ENCODE measurements around the gene AP1G1. TPM values are rescaled to one million over a fixed set of nuclear protein-coding genes. Genes with fewer than 3 reads are reported as not detected.

Gene AP1G1
- total RNA-seq, 1 donor from 2014 or later: 121 TPM

GRCh38 chr16:71734511-71734910 is 74.1 kb downstream of the AP1G1 start:
- H3K36me3 ChIP-seq (ENCODE audit: insufficient read depth, low read length): peaks cover 58% of the 10 kb centered on the region
- Mint-ChIP-seq H3K27ac (ENCODE audit: unreplicated experiment) (no peak overlapping the region), H3K4me3 (ENCODE audit: unreplicated experiment) (no peak overlapping the region), H3K36me3 (ENCODE audit: low read depth, unreplicated experiment) (peaks cover 25% of the 10 kb centered on the region), H3K4me1 (ENCODE audit: low read depth, unreplicated experiment) (peaks cover 3% of the 10 kb centered on the region), H3K9me3 (ENCODE audit: unreplicated experiment) (no peaks in the 10 kb centered on the region), H3K27me3 (ENCODE audit: low read depth, unreplicated experiment) (no peaks in the 10 kb centered on the region)
- no peak overlapping the region for H3K9ac ChIP-seq (ENCODE audit: low read length)
- no peak overlapping the region for H3K4me2 ChIP-seq (ENCODE audit: low read length)
- TF ChIP-seq, protein P1, sequence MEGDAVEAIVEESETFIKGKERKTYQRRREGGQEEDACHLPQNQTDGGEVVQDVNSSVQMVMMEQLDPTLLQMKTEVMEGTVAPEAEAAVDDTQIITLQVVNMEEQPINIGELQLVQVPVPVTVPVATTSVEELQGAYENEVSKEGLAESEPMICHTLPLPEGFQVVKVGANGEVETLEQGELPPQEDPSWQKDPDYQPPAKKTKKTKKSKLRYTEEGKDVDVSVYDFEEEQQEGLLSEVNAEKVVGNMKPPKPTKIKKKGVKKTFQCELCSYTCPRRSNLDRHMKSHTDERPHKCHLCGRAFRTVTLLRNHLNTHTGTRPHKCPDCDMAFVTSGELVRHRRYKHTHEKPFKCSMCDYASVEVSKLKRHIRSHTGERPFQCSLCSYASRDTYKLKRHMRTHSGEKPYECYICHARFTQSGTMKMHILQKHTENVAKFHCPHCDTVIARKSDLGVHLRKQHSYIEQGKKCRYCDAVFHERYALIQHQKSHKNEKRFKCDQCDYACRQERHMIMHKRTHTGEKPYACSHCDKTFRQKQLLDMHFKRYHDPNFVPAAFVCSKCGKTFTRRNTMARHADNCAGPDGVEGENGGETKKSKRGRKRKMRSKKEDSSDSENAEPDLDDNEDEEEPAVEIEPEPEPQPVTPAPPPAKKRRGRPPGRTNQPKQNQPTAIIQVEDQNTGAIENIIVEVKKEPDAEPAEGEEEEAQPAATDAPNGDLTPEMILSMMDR (IDR thresholded peaks at IDR 0.05; ENCODE audit: insufficient read depth, low read depth, low read length): no peak
- no peak for TF ChIP-seq EZH2 (IDR thresholded peaks at IDR 0.05; ENCODE audit: insufficient read depth, low read length)
- no peaks in the 10 kb centered on the region for H3K79me2 ChIP-seq (ENCODE audit: insufficient read depth, low read length)
- no peaks in the 10 kb centered on the region for H3K27me3 ChIP-seq (ENCODE audit: insufficient read depth, low read length)
- H4K20me1 ChIP-seq (ENCODE audit: insufficient read depth, low read length): peaks cover 9% of the 10 kb centered on the region
- H3K4me1 ChIP-seq (ENCODE audit: insufficient read depth, low read length): no peaks in the 10 kb centered on the region
- no peaks in the 10 kb centered on the region for H3K9me3 ChIP-seq (ENCODE audit: insufficient read depth, low read depth, low read length)
- FAIRE-seq (no peak), DNase-seq (ENCODE audit: low read depth) (no peak)
- H2AFZ ChIP-seq (ENCODE audit: low read depth, low read length): no peak overlapping the region
- no peak overlapping the region for H3K27ac ChIP-seq (ENCODE audit: low read depth, low read length)
- no peak overlapping the region for H3K4me3 ChIP-seq (ENCODE audit: insufficient read depth, low read depth, low read length)

DNA sequence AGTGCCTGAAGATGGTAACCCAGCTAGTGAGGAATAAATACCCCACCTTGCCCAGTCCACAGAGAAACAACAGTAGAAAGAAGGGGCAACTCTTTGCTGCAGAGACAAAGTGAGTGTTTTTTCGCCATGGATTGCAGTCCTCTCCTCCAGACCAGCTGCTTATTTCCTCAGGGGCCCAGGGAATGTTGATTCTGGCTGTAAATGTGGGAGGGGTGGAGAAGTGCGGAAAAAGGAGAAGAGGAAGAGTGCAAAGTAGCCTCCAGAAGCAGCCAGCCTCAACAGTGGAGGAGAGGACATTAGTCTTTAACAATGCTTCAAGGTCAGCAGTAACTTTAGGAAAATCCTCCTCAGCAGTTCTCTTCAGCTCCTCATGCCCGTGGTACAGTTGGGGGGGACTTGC is 76.0 kb downstream of the AP1G1 start:
- Histone ChIP-seq H3K4me2 (ENCODE audit: low read length) (no peak overlapping the region), H3K27ac (ENCODE audit: low read depth, low read length) (no peak overlapping the region), H3K4me3 (ENCODE audit: insufficient read depth, low read depth, low read length) (no peak overlapping the region), H3K79me2 (ENCODE audit: insufficient read depth, low read length) (no peaks in the 10 kb centered on the region), H4K20me1 (ENCODE audit: insufficient read depth, low read length) (peaks cover 9% of the 10 kb centered on the region), H3K27me3 (ENCODE audit: insufficient read depth, low read length) (no peaks in the 10 kb centered on the region), H3K36me3 (ENCODE audit: insufficient read depth, low read length) (peaks cover 40% of the 10 kb centered on the region), H3K4me1 (ENCODE audit: insufficient read depth, low read length) (no peaks in the 10 kb centered on the region), H3K9ac (ENCODE audit: low read length) (no peak overlapping the region), H3K9me3 (ENCODE audit: insufficient read depth, low read depth, low read length) (no peaks in the 10 kb centered on the region), H2AFZ (ENCODE audit: low read depth, low read length) (no peak overlapping the region)
- H3K4me3 Mint-ChIP-seq (ENCODE audit: unreplicated experiment): no peak overlapping the region
- FAIRE-seq (no peak), DNase-seq (ENCODE audit: low read depth) (no peak)
- H3K27ac Mint-ChIP-seq (ENCODE audit: unreplicated experiment): no peak overlapping the region
- H3K9me3 Mint-ChIP-seq (ENCODE audit: unreplicated experiment): no peaks in the 10 kb centered on the region
- peaks cover 18% of the 10 kb centered on the region for H3K36me3 Mint-ChIP-seq (ENCODE audit: low read depth, unreplicated experiment)
- TF ChIP-seq EZH2 (IDR thresholded peaks at IDR 0.05; ENCODE audit: insufficient read depth, low read length): no peak
- TF ChIP-seq, protein P1 (IDR thresholded peaks at IDR 0.05; ENCODE audit: insufficient read depth, low read depth, low read length): no peak
- H3K27me3 Mint-ChIP-seq (ENCODE audit: low read depth, unreplicated experiment): no peaks in the 10 kb centered on the region
- H3K4me1 Mint-ChIP-seq (ENCODE audit: low read depth, unreplicated experiment): peaks cover 4% of the 10 kb centered on the region

DNA sequence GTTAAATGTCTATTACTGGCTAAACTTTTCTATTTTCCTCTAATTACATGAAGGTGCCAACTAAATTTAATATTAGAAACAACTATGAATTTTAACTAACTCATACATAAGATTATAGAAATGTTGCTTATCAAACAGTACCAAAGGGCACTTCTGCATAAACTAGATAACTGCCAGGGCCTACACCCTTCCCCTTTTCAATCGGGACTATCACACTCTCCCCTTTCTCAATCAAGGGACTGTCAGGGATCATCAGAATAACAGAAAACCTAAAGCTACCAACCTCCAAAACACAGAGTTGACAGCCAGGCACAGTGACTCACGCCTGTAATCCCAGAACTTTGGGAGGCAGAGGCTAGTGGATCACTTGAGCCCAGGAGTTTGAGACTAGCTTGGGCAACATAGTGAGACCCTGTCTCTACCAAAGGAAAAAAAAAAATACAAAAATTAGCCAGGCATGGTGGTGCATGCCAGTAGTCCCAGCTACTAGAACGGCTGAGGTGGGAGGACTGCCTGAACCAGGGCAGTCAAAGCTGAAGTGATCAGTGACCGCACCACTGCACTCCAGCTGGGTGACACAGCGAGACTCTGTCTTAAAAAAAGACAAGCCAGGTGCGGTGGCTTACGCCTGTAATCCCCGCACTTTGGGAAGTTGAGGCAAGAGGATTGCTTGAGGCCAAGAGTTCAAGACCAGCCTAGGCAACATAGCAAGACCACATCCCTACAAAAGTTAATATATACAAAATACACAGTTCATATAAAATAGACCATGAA is 80.9 kb downstream of the AP1G1 start:
- FAIRE-seq: no peak
- Mint-ChIP-seq H3K27me3 (ENCODE audit: low read depth, unreplicated experiment) (no peaks in the 10 kb centered on the region), H3K36me3 (ENCODE audit: low read depth, unreplicated experiment) (peaks cover 12% of the 10 kb centered on the region), H3K4me3 (ENCODE audit: unreplicated experiment) (no peak overlapping the region), H3K9me3 (ENCODE audit: unreplicated experiment) (no peaks in the 10 kb centered on the region), H3K4me1 (ENCODE audit: low read depth, unreplicated experiment) (peaks cover 6% of the 10 kb centered on the region), H3K27ac (ENCODE audit: unreplicated experiment) (peak overlapping the region; percentile 18)
- DNase-seq (ENCODE audit: low read depth): no peak
- H3K27me3 ChIP-seq (ENCODE audit: insufficient read depth, low read length): no peaks in the 10 kb centered on the region
- H3K36me3 ChIP-seq (ENCODE audit: insufficient read depth, low read length): peaks cover 24% of the 10 kb centered on the region
- peaks cover 11% of the 10 kb centered on the region for H4K20me1 ChIP-seq (ENCODE audit: insufficient read depth, low read length)
- no peaks in the 10 kb centered on the region for H3K4me1 ChIP-seq (ENCODE audit: insufficient read depth, low read length)
- H3K9me3 ChIP-seq (ENCODE audit: insufficient read depth, low read depth, low read length): no peaks in the 10 kb centered on the region
- no peak overlapping the region for H3K9ac ChIP-seq (ENCODE audit: low read length)
- no peak overlapping the region for H2AFZ ChIP-seq (ENCODE audit: low read depth, low read length)
- H3K79me2 ChIP-seq (ENCODE audit: insufficient read depth, low read length): peaks cover 2% of the 10 kb centered on the region
- no peak overlapping the region for H3K27ac ChIP-seq (ENCODE audit: low read depth, low read length)
- TF ChIP-seq EZH2 (IDR thresholded peaks at IDR 0.05; ENCODE audit: insufficient read depth, low read length): no peak
- TF ChIP-seq, protein P1 (IDR thresholded peaks at IDR 0.05; ENCODE audit: insufficient read depth, low read depth, low read length): no peak
- no peak overlapping the region for H3K4me3 ChIP-seq (ENCODE audit: insufficient read depth, low read depth, low read length)
- H3K4me2 ChIP-seq (ENCODE audit: low read length): no peak overlapping the region
